GM20000 (cell line): Measurements from ENCODE around the gene LNX1.

Experiments used
- DNase-seq: peaks from one replicate; pipeline ENCODE4 v3.0.0; 2012; ENCODE audit warnings: low spot score
- CTCF ChIP-seq: IDR thresholded peaks from 2 replicates; pipeline ENCODE4 v1.5.1; 2012; ENCODE audit warnings: mild to moderate bottlenecking, control low read depth; ENCODE audit errors: extremely low read depth, missing control alignments

LNX1 gene

GRCh38 chr4:53599632-53600031 is 8.3 kb upstream of the LNX1 start:
- TF ChIP-seq CTCF = no peak
- no peak for DNase-seq

- no peak for DNase-seq
- TF ChIP-seq CTCF = no peak
Measured at GRCh38 chr4:53598901-53599300, 7.6 kb upstream of the LNX1 start.

GRCh38 chr4:53598483-53598882 is 7.2 kb upstream of the LNX1 start:
- no peak for DNase-seq
- no peak for TF ChIP-seq CTCF

GRCh38 chr4:53596901-53597300 is 5.6 kb upstream of the LNX1 start:
- DNase-seq = no peak
- no peak for TF ChIP-seq CTCF

GRCh38 chr4:53595834-53596233 is 4.5 kb upstream of the LNX1 start:
- no peak for TF ChIP-seq CTCF
- no peak for DNase-seq

- DNase-seq = no peak
- TF ChIP-seq CTCF = no peak
Measured at GRCh38 chr4:53595204-53595603, 3.9 kb upstream of the LNX1 start.

- DNase-seq = no peak
- TF ChIP-seq CTCF = no peak
Measured at GRCh38 chr4:53593765-53594164, 2.5 kb upstream of the LNX1 start.
